GM12801 (cell line): ENCODE results near the gene LY6G6C.

Experiments used
- CTCF ChIP-seq: IDR thresholded peaks from one replicate; pipeline ENCODE4 v1.5.1; 2011; ENCODE audit warnings: control low read depth; ENCODE audit not compliant: insufficient read length; ENCODE audit errors: extremely low read depth

The LY6G6C gene

GRCh38 chr6:31693535-31693934 lies 28.0 kb downstream of the LY6G6C start:
- TF ChIP-seq CTCF = no peak

- TF ChIP-seq CTCF = no peak
These were observed 28.7 kb downstream of the LY6G6C start for GRCh38 chr6:31692886-31693285.

- no peak for TF ChIP-seq CTCF
These were observed 29.2 kb downstream of the LY6G6C start for GRCh38 chr6:31692353-31692752.

GRCh38 chr6:31691564-31692108 lies 29.9 kb downstream of the LY6G6C start:
- TF ChIP-seq CTCF = no peak

GRCh38 chr6:31691078-31691463 lies 30.5 kb downstream of the LY6G6C start:
- no peak for TF ChIP-seq CTCF

- TF ChIP-seq CTCF = no peak
These were observed 31.1 kb downstream of the LY6G6C start for GRCh38 chr6:31690231-31691077.

GRCh38 chr6:31689249-31690110 lies 32.1 kb downstream of the LY6G6C start:
- TF ChIP-seq CTCF = no peak
